Parathyroid adenoma (tissue), 2 donors: ENCODE results near the gene APBA2.

Experiments used
- H2AFZ ChIP-seq: fragments of 300-600 bp; sonication (generic); one replicate; pipeline ENCODE4 v1.7.0; 2017; ENCODE audit warnings: antibody characterized with exemption, mild to moderate bottlenecking
- H3K27ac ChIP-seq: fragments of 300-600 bp; sonication (generic); one replicate; pipeline ENCODE4 v1.7.0; 2017
- H3K27me3 ChIP-seq: fragments of 300-600 bp; sonication (generic); one replicate; pipeline ENCODE4 v1.7.0; 2017; ENCODE audit warnings: low read length; ENCODE audit not compliant: control insufficient read depth, insufficient read depth
- H3K36me3 ChIP-seq: fragments of 300-600 bp; sonication (generic); one replicate; pipeline ENCODE4 v1.7.0; 2017; ENCODE audit warnings: low read length; ENCODE audit not compliant: control insufficient read depth, insufficient read depth
- H3K4me1 ChIP-seq: fragments of 300-600 bp; sonication (generic); one replicate; pipeline ENCODE4 v1.7.0; 2017; ENCODE audit warnings: control low read depth
- H3K4me2 ChIP-seq: fragments of 300-600 bp; sonication (generic); one replicate; pipeline ENCODE4 v1.7.0; 2017; ENCODE audit warnings: low read length
- H3K4me3 ChIP-seq: fragments of 300-600 bp; sonication (generic); one replicate; pipeline ENCODE4 v1.7.0; 2017; ENCODE audit warnings: low read depth, low read length
- H3K79me2 ChIP-seq: fragments of 300-600 bp; sonication (generic); one replicate; pipeline ENCODE4 v1.7.0; 2017; ENCODE audit warnings: control low read depth
- H3K9ac ChIP-seq: fragments of 300-600 bp; sonication (generic); one replicate; pipeline ENCODE4 v1.7.0; 2017; ENCODE audit warnings: mild to moderate bottlenecking
- H3K9me3 ChIP-seq: fragments of 300-600 bp; sonication (generic); one replicate; pipeline ENCODE4 v1.7.0; 2017; ENCODE audit warnings: low read length; ENCODE audit not compliant: control insufficient read depth
- TF ChIP-seq, protein P1 (sequence below): fragments of 300-600 bp; sonication (generic); IDR thresholded peaks from one replicate; pipeline ENCODE4 v1.7.0; 2017; ENCODE audit warnings: antibody characterized with exemption, mild to moderate bottlenecking
- donor health status: primary hyperparathyroidism.

APBA2 gene

DNA sequence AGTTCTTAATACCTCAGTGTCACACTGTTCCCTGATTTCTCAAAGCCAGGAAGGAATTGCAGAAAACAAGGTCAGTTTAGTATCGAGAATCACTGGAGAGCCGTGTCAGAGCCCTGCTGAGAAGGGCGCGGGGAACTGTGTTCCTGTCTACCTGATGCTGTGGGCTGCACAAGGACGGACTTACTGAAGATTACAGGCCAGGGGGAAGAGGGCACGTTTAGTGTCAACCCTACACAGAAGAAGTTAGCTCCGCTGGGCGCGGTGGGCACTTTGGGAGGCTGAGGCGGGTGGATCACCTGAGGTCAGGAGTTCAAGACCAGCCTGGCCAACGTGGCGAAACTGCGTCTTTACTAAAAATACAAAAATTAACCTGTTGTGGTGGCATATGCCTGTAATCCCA is 104.1 kb downstream of the APBA2 start:
- no peaks in the 10 kb centered on the region for H3K79me2 ChIP-seq
- H3K36me3 ChIP-seq: no peaks in the 10 kb centered on the region
- H3K4me2 ChIP-seq: no peak overlapping the region
- H3K4me3 ChIP-seq: no peak overlapping the region
- H3K9me3 ChIP-seq: no peaks in the 10 kb centered on the region
- H3K27ac ChIP-seq: no peak overlapping the region
- H3K9ac ChIP-seq: no peak overlapping the region
- no peaks in the 10 kb centered on the region for H3K27me3 ChIP-seq
- no peaks in the 10 kb centered on the region for H3K4me1 ChIP-seq
- TF ChIP-seq, protein P1, sequence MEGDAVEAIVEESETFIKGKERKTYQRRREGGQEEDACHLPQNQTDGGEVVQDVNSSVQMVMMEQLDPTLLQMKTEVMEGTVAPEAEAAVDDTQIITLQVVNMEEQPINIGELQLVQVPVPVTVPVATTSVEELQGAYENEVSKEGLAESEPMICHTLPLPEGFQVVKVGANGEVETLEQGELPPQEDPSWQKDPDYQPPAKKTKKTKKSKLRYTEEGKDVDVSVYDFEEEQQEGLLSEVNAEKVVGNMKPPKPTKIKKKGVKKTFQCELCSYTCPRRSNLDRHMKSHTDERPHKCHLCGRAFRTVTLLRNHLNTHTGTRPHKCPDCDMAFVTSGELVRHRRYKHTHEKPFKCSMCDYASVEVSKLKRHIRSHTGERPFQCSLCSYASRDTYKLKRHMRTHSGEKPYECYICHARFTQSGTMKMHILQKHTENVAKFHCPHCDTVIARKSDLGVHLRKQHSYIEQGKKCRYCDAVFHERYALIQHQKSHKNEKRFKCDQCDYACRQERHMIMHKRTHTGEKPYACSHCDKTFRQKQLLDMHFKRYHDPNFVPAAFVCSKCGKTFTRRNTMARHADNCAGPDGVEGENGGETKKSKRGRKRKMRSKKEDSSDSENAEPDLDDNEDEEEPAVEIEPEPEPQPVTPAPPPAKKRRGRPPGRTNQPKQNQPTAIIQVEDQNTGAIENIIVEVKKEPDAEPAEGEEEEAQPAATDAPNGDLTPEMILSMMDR: no peak
- H2AFZ ChIP-seq: no peak overlapping the region

DNA sequence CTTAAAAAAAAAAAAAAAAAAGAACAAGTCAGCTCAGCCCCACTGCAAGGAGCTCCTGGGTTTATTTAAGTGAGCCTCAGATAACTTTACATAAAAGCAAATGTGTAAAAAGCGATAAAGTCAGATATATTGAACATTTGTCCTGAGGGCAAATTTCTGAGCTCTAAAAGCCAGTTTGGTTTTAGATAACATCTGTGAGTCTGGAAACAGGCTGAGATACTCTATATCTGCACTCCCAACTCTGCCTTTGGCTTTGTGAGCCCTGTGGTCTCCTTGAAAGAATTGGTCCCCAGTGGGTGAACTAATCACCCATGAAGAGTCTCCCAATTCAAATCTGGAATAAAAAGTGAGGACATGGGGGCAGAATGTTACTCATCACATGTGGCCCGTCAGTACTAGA is 104.6 kb downstream of the APBA2 start:
- H3K4me1 ChIP-seq: no peaks in the 10 kb centered on the region
- no peak overlapping the region for H2AFZ ChIP-seq
- no peaks in the 10 kb centered on the region for H3K9me3 ChIP-seq
- no peak overlapping the region for H3K9ac ChIP-seq
- no peak overlapping the region for H3K27ac ChIP-seq
- TF ChIP-seq, protein P1: no peak
- H3K4me3 ChIP-seq: no peak overlapping the region
- H3K4me2 ChIP-seq: no peak overlapping the region
- no peaks in the 10 kb centered on the region for H3K27me3 ChIP-seq
- no peaks in the 10 kb centered on the region for H3K79me2 ChIP-seq
- H3K36me3 ChIP-seq: no peaks in the 10 kb centered on the region

DNA sequence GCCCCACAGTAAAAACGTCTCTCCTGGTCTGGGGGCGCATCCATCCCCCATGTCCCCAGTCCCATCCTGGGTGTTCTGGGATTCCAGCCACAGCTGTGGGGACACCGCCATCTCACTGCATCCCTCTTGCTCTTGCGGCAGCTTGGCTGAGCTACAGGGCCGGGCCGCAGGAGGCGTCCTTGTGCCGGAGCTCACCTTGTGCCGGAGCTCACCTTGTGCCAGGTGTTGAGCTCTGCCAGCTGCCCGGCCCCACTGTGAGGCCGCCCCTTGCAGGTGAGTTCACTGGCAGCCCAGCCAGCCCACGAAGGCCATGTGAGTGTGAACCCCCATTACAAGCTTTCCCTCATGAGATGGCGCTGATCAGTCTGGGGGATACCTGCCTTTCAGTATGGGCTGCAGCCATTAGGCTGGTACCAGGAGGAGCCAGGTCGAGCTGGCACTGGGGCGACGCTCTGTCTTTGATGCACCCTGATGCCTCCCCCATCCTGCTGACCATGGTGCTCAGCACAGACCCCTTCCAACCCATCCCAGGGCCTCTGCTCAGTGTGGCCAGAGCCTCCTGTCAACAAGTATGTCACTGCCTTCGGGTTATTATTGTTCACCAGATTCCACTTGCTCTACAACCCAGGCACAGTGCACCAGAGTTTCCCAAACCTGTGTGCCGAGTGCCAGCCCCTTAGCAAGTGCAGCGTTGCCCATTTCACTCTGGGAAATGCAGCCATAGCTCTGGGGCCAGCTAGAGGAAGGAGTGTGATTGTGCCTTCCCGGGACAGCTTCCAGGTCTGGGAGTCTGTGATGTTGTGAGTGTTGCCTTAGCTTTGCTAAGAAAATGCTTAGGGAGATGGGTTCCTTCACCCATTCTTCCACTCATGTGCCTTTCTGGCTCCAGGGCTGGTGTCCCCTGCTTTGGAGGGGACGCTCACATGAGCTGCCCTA is 105.7 kb downstream of the APBA2 start:
- Histone ChIP-seq H3K9ac (no peak overlapping the region), H3K4me2 (no peak overlapping the region), H2AFZ (no peak overlapping the region), H3K79me2 (no peaks in the 10 kb centered on the region), H3K4me3 (no peak overlapping the region), H3K27ac (no peak overlapping the region), H3K27me3 (no peaks in the 10 kb centered on the region), H3K36me3 (no peaks in the 10 kb centered on the region), H3K9me3 (no peaks in the 10 kb centered on the region), H3K4me1 (no peaks in the 10 kb centered on the region)
- TF ChIP-seq, protein P1: no peak

DNA sequence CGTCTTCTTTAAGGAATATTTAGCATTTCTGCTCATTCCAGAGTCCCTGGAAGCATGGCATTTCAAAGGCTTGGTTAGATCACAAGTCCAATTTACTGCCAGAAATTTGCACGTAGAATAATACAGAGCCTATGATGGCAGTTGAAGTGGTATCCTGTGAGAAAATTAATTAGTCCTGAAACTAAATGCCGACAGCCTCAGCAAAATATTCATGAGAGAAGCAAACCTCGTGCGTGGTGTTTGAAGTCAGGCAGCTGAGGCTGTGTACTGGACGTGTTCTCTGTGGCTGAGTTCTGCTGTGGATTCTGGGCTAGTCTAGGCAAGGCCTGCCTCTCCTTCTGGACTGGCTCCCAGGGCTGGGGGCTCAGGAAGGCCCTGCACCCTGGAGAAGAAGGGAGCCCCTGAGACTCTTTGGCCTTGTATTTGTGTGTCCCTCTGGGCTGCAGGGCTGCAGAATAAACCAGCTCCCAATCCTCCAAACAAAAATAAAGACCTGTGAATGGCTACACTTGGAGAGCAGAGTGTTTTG is 106.6 kb downstream of the APBA2 start:
- no peaks in the 10 kb centered on the region for H3K36me3 ChIP-seq
- H3K4me2 ChIP-seq: no peak overlapping the region
- H3K9me3 ChIP-seq: no peaks in the 10 kb centered on the region
- no peak overlapping the region for H3K4me3 ChIP-seq
- H3K79me2 ChIP-seq: no peaks in the 10 kb centered on the region
- H3K4me1 ChIP-seq: no peaks in the 10 kb centered on the region
- no peak overlapping the region for H3K27ac ChIP-seq
- H3K27me3 ChIP-seq: no peaks in the 10 kb centered on the region
- H3K9ac ChIP-seq: no peak overlapping the region
- TF ChIP-seq, protein P1: no peak
- H2AFZ ChIP-seq: no peak overlapping the region
